ENCODE measurements around the gene ARMS2.

The ARMS2 gene, protein sequence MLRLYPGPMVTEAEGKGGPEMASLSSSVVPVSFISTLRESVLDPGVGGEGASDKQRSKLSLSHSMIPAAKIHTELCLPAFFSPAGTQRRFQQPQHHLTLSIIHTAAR
- long read RNA-seq, donor 1 = 0 reads
- long read RNA-seq, donor 2 = 0 reads
- long read RNA-seq, donor 3 = 0 reads
- long read RNA-seq, donor 4 = 0 reads
- long read RNA-seq, donor 5 = 0 reads
- long read RNA-seq, donor 6 = 0 reads
- long read RNA-seq, donor 7 = 0 reads
- long read RNA-seq, donor 8 = 0 reads

DNA sequence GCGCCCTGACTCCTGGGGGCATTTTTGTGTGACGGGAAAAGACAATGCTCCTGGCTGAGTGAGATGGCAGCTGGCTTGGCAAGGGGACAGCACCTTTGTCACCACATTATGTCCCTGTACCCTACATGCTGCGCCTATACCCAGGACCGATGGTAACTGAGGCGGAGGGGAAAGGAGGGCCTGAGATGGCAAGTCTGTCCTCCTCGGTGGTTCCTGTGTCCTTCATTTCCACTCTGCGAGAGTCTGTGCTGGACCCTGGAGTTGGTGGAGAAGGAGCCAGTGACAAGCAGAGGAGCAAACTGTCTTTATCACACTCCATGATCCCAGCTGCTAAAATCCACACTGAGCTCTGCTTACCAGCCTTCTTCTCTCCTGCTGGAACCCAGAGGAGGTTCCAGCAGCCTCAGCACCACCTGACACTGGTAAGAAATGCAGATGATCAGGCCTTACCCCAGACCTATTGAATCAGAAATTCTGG lies at the start of gene ARMS2:
Gene ARMS2 (plus strand): TSS at position 51 of the 478 bp plus-strand sequence. CDS start 75 bp downstream, at position 126.
- no peak for DNase-seq

DNA sequence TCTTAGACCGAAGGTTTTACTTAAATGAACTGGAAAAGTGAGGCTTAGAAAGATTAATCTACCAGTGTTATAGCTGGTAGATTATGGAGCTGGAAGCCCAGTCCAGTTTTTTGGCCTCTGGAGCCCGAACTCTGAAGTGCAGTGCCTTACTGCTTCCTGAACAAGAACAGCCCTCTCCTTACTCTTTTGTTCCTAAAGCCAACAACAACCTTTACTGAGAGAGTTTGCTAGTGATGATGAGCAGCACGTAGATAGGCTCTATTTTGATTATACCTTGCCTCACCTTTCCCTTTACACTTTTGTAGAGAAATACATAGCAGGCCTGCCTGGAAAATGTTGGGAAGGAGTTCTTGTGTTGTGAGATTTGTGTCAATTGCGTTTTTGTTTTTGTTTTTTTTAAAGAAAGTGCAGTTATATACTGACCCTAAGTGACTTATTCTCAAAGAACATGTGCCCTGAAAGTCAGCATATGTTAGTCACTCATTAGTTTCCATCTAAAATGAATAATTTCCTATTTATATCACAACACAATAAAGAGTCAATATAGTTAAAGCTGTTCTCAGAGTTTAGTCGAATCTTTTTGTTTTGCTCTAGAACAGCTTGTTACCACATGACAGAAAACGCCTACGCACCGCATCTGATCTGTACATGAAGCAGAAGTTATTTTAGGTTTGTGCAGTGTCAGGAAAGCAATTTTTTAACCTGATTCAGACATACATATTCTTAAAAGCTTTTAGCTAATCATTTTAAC lies 46.9 kb upstream of the ARMS2 start:
- no peak for DNase-seq

DNA sequence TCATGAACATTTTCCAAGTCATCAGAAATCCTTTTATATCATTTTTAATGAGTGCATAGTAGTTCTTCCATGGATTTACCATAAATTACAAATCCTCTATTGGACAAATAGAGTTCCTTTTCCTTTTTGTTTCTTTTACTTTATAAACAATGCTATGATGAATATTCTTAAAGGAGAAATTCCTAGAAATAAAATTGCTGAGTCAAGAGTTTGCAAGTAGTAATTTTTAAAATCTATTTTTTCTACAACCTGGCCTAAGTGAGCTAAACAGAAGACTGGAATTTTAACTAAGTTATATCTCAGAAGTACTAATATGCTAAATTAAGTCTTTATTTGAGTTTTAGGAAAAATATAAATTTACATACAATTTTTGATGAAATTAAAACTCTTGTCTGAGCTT lies 41.1 kb upstream of the ARMS2 start:
- no peak for DNase-seq

DNA sequence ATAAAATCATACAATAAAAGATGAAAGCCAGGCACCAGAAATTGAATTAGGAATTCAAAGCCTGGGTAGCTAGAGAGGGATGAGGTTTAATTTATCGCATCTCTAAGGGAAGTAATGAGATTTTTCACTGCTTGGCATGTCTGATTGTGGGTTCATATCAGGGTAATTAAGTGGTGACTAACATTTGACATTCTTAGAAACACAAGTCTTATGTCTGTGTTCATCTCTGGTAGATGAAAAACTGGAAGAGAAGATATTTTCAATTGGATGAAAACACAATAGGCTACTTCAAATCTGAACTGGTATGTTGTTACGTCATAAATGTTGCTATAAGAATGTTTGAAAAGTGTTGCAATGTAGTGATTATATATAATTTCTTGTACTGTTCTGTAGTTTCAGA lies 36.8 kb upstream of the ARMS2 start:
- DNase-seq = no peak

DNA sequence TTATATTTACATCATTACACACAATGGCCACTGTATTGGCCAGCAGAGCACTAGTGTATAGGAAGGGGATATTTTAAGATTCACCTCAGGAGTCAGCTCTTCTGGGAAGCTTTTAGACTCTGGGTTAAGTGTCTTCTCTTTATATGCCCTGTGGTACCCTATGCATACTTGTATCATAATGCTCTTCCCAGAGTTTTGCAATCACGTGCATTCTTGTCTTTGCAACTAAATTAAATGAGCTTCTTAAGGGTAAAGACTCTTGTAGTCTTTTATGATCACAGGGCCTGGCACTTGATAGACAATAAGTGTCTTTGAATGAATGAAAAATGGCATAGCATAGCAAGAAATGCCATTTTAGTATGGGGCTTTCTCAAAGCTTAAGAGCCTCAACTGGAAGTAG lies 35.4 kb upstream of the ARMS2 start:
- no peak for DNase-seq

DNA sequence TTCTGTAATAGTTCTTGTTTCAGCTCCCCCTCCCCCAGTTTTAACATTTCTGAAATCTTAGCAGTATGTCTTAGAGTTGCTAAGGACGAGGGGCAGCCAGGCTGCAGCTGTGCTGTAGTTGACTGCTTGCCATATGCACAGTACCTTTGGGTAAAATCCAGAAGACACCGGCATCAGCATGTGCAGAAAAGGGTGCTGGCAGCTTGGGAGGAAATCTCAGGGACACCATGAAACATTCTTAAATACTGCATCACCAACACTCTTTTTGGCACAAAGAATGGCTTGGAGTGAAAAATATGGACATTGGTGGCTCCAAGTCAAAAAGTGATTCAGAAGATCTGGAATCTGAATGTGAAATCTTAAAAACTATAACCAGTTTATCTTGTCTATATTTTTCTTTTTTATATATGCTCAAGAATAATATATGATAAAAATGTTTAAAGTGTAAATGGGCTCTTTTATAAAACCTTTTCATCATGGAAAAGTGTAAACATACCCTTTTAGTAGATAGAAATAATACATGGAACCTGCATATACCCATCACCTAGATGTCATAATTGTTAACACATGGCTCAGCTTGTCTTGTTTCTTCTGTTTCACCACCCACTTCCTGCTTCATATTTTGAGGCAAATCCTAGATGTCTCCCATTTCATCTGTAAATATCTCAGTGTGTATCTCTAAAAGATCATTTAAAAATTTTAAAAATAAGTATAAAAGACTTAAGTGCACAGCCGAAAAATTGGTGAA lies 34.4 kb upstream of the ARMS2 start:
- DNase-seq = no peak

DNA sequence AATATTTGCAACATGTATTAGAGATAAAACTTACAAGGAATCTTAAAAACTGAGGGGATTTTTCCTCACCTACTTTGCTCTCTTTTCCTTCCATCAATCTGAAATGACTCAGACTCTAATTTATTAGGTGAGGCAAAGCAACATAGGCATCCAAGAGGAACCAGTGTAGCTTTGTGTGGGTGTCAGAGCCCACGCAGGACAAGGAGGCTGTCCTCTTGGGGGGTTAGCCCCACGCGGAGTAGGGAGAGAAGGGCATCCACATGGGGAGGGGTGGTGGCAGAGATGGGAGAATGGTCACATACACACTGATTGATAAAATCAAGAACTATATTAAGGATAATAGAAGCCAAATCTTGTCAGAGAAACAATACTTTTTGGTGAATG lies 33.8 kb upstream of the ARMS2 start:
- DNase-seq = no peak

DNA sequence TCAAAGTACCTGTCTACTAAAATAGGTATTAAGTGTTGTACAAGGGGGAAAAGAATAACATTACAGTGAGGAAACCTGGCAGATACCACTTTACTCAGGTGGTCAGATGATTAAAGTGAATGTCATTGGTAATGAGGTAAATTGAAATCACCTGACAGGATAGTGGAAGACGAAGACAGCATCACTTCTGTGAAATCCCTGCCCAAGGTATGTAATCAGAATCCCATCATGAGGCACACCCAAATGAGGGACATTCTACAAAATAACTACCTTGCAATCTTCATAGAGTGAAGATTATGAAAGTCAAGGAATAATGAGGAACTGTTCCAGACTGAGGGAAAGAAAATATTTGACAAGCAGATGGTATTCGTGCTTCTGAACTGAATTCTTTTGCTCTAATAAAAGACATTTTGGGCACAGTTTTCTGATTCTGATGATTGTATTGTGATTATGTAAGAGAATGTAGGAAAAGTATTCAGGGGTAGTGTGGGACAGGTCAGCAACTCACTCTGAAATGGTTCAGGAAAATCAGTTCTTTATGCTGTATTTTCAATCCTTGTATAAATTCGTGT lies 33.3 kb upstream of the ARMS2 start:
- no peak for DNase-seq

DNA sequence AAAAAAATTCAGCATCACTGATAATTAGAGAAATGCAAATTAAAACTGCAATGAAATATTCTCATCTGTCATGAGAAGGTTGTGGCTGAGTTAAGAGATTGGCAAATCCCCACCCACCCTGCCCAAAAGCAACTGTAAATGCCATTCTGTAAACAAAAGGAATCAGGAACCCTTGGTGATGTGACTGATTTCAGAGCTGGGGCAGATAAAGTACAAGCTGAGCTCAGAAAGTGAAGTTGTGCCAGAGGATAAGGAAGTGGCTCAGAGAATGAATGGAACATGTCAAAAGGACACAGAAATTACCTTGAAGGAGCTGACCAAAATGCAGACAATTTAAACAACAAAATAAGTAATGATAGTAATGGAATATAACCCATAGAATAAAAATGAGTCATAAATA lies 32.7 kb upstream of the ARMS2 start:
- no peak for DNase-seq

DNA sequence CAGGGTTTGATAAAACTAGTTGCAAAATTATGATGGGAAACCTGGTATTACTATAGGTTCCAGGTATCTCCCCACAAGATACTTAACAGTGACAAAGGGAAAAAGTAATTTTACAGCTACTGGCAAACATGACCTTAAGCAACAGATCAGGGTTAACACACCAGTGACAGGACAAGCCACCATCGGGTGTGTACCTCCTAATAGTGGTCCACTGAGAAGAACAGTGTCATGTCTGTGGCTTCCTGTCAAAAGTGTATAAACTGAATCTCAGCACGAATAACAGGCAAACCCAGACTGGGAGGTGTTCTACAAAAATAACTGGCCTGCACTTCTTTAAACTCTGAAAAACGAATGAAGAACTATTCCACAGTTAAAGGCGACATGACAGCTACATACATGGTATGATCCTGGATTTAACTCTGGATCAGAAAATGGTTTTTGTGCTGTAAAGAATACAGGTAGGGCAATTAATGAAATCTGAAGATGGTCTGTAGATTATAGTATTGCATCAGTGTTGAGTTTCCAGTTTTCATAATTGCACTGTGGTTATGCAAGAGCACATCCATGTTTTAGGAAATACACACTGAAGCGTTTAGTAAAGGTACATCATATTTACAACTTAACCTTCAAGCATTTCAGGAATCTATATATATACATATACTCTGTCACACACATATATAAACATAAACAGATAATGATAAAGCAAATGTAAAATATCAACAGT lies 32.0 kb upstream of the ARMS2 start:
- DNase-seq = no peak

DNA sequence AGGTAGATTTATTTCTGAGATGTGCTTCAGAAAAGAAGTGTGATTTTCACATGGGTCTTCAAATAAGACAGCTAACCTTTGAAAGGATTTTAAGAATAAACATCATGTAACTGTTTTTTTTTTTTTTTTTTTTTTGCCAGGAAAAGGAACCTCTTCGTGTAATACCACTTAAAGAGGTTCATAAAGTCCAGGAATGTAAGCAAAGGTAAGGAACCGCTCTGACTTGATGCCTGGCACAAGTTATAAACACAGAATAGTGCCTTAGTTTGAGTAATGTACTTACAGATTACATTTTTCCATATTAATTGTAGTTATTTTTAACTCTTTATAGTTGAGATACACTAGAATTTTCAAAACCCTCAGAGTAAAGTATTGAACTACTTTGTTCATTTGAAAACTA lies 30.4 kb upstream of the ARMS2 start:
- no peak for DNase-seq

DNA sequence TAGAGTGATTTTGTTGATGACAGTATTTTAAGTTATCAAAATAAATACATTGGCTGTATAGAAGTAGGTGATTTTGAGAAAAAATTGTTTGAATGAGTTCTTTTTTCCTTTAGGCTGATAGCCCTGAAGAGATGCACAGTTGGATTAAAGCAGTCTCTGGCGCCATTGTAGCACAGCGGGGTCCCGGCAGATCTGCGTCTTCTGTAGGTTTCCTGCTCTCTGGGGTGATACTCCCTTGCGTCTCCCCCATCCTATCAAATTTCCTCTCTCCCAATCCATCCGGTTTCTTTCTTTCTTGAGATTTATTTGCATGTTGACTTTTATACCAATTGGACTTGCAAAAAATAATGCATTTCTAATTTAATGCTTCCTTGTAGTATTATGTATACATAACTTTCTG lies 27.6 kb upstream of the ARMS2 start:
- DNase-seq = no peak

DNA sequence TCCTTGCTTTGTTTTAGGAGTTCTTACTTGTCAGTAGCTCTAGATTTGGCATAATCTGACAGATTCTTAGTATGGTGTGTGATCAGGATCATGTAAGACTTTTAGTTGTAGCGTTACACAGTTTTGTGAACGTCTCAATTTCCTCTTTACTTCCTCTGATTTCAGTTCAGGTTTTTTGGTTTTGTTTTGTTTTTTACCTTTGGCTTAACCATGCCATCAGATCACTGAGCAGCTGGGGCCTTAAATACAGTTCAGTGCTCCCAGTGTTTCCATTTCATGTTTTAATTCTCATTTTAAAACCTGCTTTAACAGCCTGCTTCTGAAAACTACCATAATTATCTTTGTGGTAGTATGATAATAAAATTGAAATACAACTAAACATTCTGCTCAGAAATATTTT lies 27.2 kb upstream of the ARMS2 start:
- no peak for DNase-seq

DNA sequence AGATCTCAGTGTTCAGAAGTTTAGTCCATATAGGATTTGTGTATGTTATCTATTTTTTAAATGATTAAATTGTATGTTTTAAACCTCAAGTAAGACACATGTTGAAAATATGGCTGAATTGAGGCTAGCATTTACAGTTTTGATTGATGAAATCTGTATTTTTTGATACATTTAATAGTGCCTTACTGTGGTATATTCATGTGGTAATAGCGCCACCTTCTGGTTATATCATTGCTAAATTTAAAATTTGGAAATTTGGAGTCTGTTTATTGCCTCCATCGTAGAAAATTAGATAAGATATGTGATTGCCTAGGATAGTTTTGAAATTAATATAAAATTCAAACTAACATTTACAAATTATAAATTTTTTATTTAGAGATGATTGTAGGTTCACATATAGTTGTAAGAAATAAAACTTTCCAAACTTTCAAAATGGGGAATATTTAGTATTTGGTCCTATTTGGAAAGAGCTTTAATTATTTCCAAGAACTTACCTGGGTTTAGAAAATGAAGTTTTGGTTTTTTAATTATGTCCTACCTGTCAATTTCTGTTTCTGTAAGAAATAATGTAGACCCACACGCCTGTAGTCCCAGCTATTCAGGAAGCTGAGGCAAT lies 19.1 kb upstream of the ARMS2 start:
- no peak for DNase-seq

DNA sequence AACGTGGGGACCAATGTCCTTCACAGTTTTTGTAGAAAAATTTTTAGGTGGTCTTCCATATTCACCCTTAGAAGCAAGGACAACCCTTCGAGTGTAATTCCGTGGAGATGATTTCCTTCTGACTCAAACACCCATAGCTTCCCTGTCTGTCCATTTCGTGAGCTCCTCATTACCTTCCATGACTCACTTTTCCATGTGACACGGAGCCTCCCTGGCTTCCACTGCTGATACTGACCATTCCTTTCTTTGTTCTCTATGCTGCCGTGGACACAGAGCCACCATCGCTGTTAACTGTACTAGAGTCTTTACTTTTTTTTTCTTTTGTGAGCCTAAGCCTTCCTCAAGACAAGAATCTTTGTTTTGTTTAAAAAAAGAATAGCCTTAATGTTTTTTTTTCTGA lies 12.5 kb upstream of the ARMS2 start:
- DNase-seq = no peak

DNA sequence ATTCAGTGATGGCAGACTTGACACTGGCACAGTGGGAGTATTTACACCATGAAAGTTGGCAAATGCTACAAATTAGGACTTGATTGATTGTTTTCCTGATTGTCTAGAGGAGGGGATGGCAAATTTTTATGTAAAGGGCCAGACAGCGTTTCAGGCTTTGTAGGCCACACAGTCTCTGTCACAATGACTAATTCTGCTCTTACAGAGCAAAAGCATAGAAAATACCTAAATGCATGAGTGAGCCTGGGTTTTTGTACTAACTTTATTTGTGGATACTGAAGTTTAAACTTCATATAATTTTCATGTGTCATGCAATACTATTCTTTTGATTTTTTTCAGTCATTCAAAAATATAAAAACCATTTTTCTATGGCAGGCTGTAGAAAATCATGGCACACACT lies 9.0 kb upstream of the ARMS2 start:
- no peak for DNase-seq

DNA sequence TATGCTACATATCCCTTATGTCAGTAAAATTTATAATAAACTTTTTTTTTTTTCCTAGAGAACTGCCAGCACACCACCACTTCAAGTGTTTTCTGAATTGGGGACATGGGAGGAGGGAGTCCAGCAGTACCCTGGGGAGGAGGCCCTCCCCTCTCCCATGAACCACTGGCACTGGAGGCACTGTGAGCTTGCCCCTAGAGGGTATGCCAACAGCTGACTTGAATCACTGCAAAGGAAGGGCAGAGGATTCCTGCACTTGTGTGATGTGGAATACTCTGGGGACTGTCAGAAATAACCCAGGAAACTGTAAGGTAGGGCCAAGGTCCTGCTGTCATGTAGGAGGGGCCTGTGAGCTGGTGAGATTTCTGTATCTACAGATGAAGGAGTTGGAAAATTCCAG lies 8.5 kb upstream of the ARMS2 start:
- DNase-seq = no peak

DNA sequence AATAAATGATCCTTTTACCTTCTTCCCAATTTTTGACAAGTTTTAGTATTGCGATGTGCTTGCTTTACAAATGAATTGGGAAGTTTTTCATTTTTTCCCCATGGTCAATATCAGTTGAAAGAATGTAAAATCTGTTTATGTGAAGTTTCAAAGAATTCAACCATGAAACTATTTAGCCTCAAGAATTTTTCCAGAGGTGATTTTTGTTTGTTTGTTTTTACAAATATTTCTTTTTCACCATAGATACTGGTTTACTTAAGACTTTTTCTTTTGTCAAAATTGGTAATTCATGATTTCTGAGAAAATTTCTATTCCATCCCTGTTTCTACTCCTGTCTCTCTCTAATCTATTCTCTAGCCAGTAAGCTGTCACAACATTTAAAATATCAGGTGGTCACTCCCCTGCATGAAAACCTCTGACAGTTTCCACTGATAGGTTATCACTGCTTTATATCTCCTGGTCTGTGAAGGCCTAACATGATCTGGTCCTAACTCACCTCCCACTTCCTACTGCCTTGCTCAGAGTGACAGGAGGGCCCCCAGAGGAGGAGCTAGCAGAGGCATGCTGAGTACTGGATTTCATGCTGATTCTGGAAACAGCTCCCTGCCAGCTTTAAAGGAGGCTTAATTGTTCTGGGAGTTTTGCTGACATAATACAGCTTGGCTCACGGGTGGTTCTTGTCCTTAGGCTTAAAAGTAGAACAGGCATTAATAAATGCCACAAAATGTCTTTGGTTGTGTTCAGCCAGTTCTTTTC lies 7.6 kb upstream of the ARMS2 start:
- DNase-seq = no peak

DNA sequence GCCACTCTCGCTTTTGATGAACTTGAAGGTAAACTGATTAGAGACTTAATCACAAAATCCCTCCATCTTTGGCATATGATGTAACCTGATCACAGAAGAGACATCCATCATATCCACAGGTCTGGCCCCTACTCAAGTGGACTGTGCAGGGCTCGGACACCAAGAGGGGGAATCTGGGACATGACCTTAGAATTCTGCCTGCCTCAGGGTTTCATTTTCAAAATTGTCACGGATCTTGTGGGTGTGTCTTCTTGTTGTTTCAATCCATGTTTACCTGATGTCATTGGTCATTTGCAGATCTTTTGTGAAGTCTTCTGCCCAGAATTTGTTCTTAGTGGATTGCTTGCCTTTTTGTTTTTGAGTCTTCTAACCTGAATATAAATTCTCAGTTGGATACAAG lies 5.9 kb upstream of the ARMS2 start:
- no peak for DNase-seq

DNA sequence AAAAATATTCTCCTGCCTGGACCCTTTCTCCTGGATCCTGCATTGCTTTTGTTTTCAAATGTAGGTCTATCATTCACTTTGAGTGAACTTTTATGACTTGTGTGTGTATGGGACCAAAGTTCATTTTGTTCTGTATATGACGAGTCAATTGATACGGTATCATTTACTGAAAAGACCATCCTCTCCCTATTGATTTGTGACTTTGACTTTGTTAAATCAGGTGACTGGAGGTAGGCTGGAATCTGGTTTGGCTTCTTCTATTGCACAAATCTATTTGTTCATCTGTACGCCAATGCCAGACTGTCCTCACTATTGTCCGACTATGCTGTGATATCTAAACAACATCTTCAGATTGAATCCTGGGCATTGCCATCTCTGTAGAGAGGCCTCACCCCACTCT lies 5.3 kb upstream of the ARMS2 start:
- DNase-seq = no peak

DNA sequence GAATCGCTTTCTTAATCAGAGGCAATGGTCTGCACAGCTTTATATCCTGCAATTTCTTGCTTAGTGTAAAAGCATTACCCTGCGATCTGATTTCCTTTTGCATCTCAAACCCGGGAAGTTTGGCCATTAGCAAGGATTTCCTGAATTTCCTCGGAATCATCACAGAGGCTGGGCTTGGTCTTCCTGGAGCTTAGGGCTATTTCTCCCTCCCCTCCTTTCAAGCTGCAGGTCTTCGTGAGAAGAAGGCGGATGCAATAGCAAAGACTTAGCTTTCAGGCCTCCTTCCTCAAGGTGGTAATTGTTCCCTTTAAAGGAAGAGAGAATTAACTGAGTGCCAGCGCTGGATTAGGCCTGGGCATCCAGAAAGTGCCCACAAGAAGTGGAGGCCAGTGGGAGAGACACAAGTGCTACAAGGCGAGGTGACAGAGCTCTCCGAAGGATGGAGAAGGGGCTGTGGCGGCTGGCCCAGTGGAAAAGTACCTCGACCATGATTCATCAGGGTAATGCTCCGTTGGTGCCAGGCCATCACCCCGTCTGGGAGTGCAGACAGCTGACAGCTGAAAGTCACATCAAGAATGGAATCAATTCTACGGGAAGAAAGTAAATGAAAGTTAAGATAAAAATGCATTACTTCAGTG lies 4.0 kb upstream of the ARMS2 start:
- DNase-seq = no peak

Data from right kidney (tissue), 9 donors.